Activated T-helper 2 cell treated with anti-CD3 and anti-CD28 coated beads, Interferon-gamma antibody, Interleukin-2, Interleukin-4, amounts not matched to agents 10 μg/mL and 5 μg/mL and 100 μg/mL, durations not matched to agents 14 hours and 24 hours and 36 hours (primary cell): ENCODE data around the gene EXTL2. TPM values are rescaled to one million over a fixed set of nuclear protein-coding genes. Genes with fewer than 3 reads are reported as not detected.
"Not testable (repeated sequence)": the region's sequence is repeated elsewhere in the genome, so short reads cannot be mapped to it uniquely, and the experiment has no call there.

ENCODE experiments used
- DNase-seq: peaks from one replicate; pipeline ENCODE4 v3.0.0; 2021; ENCODE audit warnings: low spot score
- H3K27ac Mint-ChIP-seq: one replicate; pipeline ENCODE4 v1.8.0; 2021; ENCODE audit warnings: mixed read lengths
- H3K27me3 Mint-ChIP-seq: one replicate; pipeline ENCODE4 v1.8.0; 2021; ENCODE audit warnings: low read depth, mixed read lengths
- H3K36me3 Mint-ChIP-seq: one replicate; pipeline ENCODE4 v1.8.0; 2021; ENCODE audit warnings: low read depth, mixed read lengths
- H3K4me1 Mint-ChIP-seq: one replicate; pipeline ENCODE4 v1.8.0; 2021; ENCODE audit warnings: low read depth, mixed read lengths
- H3K4me3 Mint-ChIP-seq: one replicate; pipeline ENCODE4 v1.8.0; 2021; ENCODE audit warnings: low read depth, mild to moderate bottlenecking, moderate library complexity, mixed read lengths
- H3K9me3 Mint-ChIP-seq: one replicate; pipeline ENCODE4 v1.8.0; 2021; ENCODE audit warnings: mixed read lengths
- intact Hi-C: fragments of 100-400 bp; cut with micrococcal nuclease; formaldehyde crosslinking; loops from one replicate; pipeline ENCODE4 v1.15.1; 2023
- total RNA-seq: library from RNA; stranded (reverse); gene quantifications from 2 replicates; pipeline ENCODE4 v1.2.3, GENCODE V29; 2022

The EXTL2 gene
- total RNA-seq, 1 donor from 2014 or later: 3.8 TPM

DNA sequence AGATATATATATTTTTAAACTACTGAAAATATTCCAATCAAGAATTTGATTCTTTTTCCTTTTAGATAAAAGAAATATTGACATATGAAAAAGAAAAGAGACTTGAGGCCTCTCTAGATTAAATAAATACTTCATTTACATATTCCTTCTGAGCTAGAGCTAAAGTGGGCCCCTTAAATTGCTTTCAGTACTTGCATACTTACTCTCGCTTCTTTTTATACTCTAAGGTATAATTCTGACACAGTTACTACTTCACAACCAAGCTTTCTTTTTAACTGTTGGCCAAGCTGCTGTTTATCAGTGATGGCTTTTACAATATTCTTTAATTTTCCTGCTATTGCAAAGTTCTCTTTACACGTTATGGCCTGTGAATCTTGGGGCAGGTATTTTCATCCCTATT, 24.6 kb downstream of the EXTL2 start:
- Mint-ChIP-seq H3K9me3 (no peaks in the 10 kb centered on the region), H3K36me3 (no peaks in the 10 kb centered on the region), H3K27me3 (peaks cover 4% of the 10 kb centered on the region), H3K27ac (no peak overlapping the region), H3K4me3 (no peak overlapping the region), H3K4me1 (no peaks in the 10 kb centered on the region)
- intact Hi-C loops: loop anchor here (5.0 kb wide), 2 partner anchors 263 to 328 kb away; no protein-coding TSS in a partner anchor
- no peak for DNase-seq

- no peak overlapping the region for H3K27ac Mint-ChIP-seq
- intact Hi-C loops: loop anchor here (1.0 to 5.0 kb wide), 3 partner anchors 261 to 405 kb away; no protein-coding TSS in a partner anchor
- H3K36me3 Mint-ChIP-seq: no peaks in the 10 kb centered on the region
- no peak overlapping the region for H3K4me3 Mint-ChIP-seq
- DNase-seq: no peak
- H3K27me3 Mint-ChIP-seq: peaks cover 4% of the 10 kb centered on the region
- no peaks in the 10 kb centered on the region for H3K9me3 Mint-ChIP-seq
- H3K4me1 Mint-ChIP-seq: no peaks in the 10 kb centered on the region
Measured at GRCh38 chr1:100868364-100868995, 26.2 kb downstream of the EXTL2 start.

GRCh38 chr1:100866901-100867206, 27.8 kb downstream of the EXTL2 start:
- Mint-ChIP-seq H3K27me3 (peaks cover 4% of the 10 kb centered on the region), H3K4me3 (no peak overlapping the region), H3K36me3 (no peaks in the 10 kb centered on the region), H3K27ac (no peak overlapping the region), H3K9me3 (no peaks in the 10 kb centered on the region), H3K4me1 (no peaks in the 10 kb centered on the region)
- intact Hi-C loops: loop anchor here (1.0 to 5.0 kb wide), 3 partner anchors 260 to 1059 kb away; no protein-coding TSS in a partner anchor
- no peak for DNase-seq

- intact Hi-C loops: loop anchor here (1.0 to 5.0 kb wide), 3 partner anchors 259 to 1058 kb away; no protein-coding TSS in a partner anchor
- Mint-ChIP-seq H3K4me1 (no peaks in the 10 kb centered on the region), H3K36me3 (no peaks in the 10 kb centered on the region), H3K4me3 (no peak overlapping the region), H3K27ac (no peak overlapping the region), H3K27me3 (peaks cover 4% of the 10 kb centered on the region), H3K9me3 (no peaks in the 10 kb centered on the region)
- no peak for DNase-seq
Measured at GRCh38 chr1:100866041-100866900, 28.4 kb downstream of the EXTL2 start.

DNA sequence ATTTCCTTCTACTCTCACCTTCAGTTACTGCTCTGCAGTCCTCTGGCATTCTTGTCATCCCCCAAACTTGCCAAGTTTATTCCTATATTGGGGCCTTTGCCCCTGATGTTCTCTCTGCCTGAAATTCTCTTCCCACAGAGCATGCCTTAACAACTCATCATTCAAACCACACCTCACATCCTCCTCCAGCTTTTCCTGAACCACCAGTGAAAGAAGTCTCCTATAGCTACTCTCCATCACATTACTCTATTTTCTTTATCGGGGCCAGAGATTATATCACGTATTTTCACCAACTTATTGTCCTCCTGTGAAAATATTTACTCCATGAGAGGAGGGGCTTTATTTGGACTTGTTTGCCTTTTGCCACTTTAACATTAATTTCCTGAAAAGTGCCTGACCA, 32.1 kb downstream of the EXTL2 start:
- Mint-ChIP-seq H3K9me3 (no peaks in the 10 kb centered on the region), H3K27me3 (peaks cover 8% of the 10 kb centered on the region), H3K27ac (no peak overlapping the region), H3K4me3 (no peak overlapping the region), H3K4me1 (no peaks in the 10 kb centered on the region), H3K36me3 (no peaks in the 10 kb centered on the region)
- DNase-seq: no peak
- intact Hi-C loops: no loop called here

DNA sequence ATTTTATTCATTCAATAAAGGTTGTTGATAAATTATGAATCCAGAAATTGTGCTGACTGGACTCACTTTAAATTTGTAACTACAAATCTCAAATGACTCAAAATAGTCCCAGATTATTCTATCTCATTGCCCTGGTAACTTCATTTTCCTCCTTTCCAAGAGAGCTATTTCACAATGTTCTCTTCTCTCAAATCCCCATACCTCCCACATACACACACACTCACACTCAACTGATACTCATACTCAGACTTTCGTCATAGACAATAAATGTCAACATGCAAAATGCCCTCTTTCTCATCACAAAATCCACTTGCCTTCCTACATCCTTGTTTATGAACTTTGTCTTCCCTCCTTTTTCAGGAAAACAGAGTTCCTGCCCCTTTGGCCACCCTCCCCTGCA, 33.3 kb downstream of the EXTL2 start:
- intact Hi-C loops: no loop called here
- H3K27ac Mint-ChIP-seq: no peak overlapping the region

GRCh38 chr1:100860397-100860991, 34.1 kb downstream of the EXTL2 start:
- H3K36me3 Mint-ChIP-seq: no peaks in the 10 kb centered on the region
- H3K4me3 Mint-ChIP-seq: no peak overlapping the region
- no peak for DNase-seq
- no peak overlapping the region for H3K27ac Mint-ChIP-seq
- H3K27me3 Mint-ChIP-seq: peaks cover 12% of the 10 kb centered on the region
- intact Hi-C loops: no loop called here
- H3K9me3 Mint-ChIP-seq: no peaks in the 10 kb centered on the region
- no peaks in the 10 kb centered on the region for H3K4me1 Mint-ChIP-seq

More for the DNA sequence above, 33.3 kb downstream of the EXTL2 start:
- H3K36me3 Mint-ChIP-seq: no peaks in the 10 kb centered on the region
- peaks cover 11% of the 10 kb centered on the region for H3K27me3 Mint-ChIP-seq
- H3K4me3 Mint-ChIP-seq: no peak overlapping the region
- H3K9me3 Mint-ChIP-seq: no peaks in the 10 kb centered on the region
- H3K4me1 Mint-ChIP-seq: no peaks in the 10 kb centered on the region
- no peak for DNase-seq

DNA sequence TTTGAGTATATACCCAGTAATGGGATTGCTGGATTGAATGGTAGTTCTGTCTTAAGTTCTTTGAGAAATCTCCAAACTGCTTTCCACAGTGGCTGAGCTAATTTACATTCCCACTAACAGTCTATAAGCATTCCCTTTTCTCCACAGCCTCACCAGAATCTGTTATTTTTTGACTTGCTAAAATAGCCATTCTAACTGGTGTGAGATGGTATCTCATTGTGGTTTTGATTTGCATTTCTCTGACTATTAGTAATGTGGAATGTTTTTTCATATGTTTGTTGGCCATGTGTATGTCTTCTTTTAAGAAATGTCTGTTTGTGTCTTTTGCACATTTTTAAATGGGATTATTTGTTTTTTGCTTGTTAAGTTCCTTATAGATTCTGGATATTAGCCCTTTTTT, 39.5 kb downstream of the EXTL2 start:
- intact Hi-C loops, H3K36me3 Mint-ChIP-seq, H3K4me3 Mint-ChIP-seq, H3K9me3 Mint-ChIP-seq, H3K27ac Mint-ChIP-seq, DNase-seq, H3K4me1 Mint-ChIP-seq: not testable (repeated sequence)
- peaks cover 30% of the 10 kb centered on the region for H3K27me3 Mint-ChIP-seq

DNA sequence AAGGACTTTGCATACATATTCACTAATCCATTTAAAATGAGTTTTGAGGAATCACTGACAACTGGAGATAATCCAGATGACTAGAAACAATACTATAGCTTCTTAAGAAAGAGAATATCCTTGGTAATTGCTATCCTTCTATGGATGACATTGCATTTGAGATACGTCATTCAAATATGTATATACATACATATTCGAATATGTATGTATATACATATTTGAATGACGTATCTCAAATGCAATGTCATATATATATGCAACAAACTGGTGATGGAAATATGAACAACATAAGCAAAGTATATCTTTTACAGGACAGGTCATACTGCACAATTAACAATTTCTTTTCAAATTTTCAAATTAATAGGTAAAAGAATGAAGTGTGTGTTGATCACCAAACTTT, 41.7 kb downstream of the EXTL2 start:
- Mint-ChIP-seq H3K36me3 (no peaks in the 10 kb centered on the region), H3K9me3 (no peaks in the 10 kb centered on the region), H3K27me3 (peaks cover 44% of the 10 kb centered on the region), H3K4me1 (no peaks in the 10 kb centered on the region), H3K4me3 (no peak overlapping the region), H3K27ac (no peak overlapping the region)
- no peak for DNase-seq
- intact Hi-C loops: no loop called here

GRCh38 chr1:100851726-100852125, 42.9 kb downstream of the EXTL2 start:
- DNase-seq: no peak
- no peaks in the 10 kb centered on the region for H3K9me3 Mint-ChIP-seq
- H3K27me3 Mint-ChIP-seq: peaks cover 42% of the 10 kb centered on the region
- H3K27ac Mint-ChIP-seq: no peak overlapping the region
- H3K36me3 Mint-ChIP-seq: no peaks in the 10 kb centered on the region
- H3K4me3 Mint-ChIP-seq: no peak overlapping the region
- intact Hi-C loops: no loop called here
- H3K4me1 Mint-ChIP-seq: peaks cover 2% of the 10 kb centered on the region

DNA sequence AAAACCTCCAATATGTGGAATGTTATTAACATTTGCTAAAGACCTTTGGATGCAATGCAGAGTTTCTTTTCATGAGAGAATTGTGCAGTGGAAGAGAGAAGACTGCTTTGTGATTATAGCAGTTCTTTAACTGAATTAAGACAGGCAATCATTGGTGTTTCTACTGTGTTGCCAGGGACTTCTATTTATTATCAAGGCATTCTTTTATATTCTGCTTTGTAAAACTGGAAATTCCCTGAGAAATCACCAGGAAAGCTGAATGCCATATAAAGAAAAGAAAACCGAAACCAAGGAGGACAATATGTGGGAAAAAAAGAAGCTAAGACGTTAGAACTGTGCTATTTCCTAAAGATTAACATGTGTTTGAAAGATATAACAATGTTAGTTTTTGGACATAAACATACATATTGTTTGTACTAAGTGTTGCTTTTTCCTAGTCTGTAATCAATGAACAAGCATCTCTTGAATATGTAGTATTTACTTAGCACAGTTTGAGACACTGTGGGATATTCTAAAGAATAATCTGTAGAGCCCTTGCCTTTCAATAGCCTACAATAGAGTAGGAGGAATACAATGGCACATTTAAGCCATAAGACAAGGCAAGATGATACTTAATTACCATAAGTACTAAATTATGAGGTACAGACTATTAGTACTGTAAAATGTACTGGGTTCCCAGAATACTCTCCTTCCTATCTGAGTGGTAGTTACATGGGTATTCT, 47.1 kb downstream of the EXTL2 start:
- DNase-seq: no peak
- Mint-ChIP-seq H3K4me1 (peaks cover 2% of the 10 kb centered on the region), H3K27me3 (peaks cover 45% of the 10 kb centered on the region), H3K36me3 (no peaks in the 10 kb centered on the region), H3K4me3 (no peak overlapping the region), H3K27ac (no peak overlapping the region), H3K9me3 (no peaks in the 10 kb centered on the region)
- intact Hi-C loops: no loop called here

DNA sequence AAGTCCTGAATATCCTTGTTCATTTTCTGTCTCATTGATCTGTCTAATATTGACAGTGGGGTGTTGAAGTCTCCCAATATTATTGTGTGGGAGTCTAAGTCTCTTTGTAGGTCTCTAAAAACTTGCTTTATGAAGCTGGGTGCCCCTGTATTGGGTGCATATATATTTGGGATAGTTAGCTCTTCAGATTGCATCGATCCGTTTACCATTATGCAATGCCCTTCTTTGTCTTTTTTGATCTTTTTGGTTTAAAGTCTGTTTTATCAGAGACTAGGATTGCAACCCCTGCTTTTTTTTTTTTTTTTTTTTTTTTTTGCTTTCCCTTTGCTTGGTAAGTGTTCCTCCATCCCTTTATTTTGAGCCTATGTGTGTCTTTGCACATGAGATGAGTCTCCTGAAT, 51.5 kb downstream of the EXTL2 start:
- H3K27me3 Mint-ChIP-seq: peaks cover 29% of the 10 kb centered on the region
- H3K4me1 Mint-ChIP-seq, H3K4me3 Mint-ChIP-seq, intact Hi-C loops, H3K27ac Mint-ChIP-seq, DNase-seq, H3K9me3 Mint-ChIP-seq, H3K36me3 Mint-ChIP-seq: not testable (repeated sequence)
